Thyroid gland (tissue), 4 donors: ENCODE results near the gene DLGAP1. TPM values are rescaled to one million over a fixed set of nuclear protein-coding genes. Genes with fewer than 3 reads are reported as not detected.

Experiments
- DNase-seq, 2 donors: peaks; one replicate each; pipeline ENCODE4 v3.0.0-alpha.2; 2019
- H3K27ac ChIP-seq, 3 donors: fragments of 200-600 bp; sonication (generic); 1 replicate in 2 of 3; 2 replicates in 1 of 3; pipeline ENCODE4 v1.5.1; 2016 to 2019; ENCODE audit warnings: mild to moderate bottlenecking in 1 of 3, moderate library complexity in 1 of 3
- H3K27me3 ChIP-seq: fragments of 200-600 bp; sonication (generic); one replicate; pipeline ENCODE4 v1.5.1; 2019
- H3K36me3 ChIP-seq, 2 donors: fragments of 200-600 bp; sonication (generic); one replicate each; pipeline ENCODE4 v1.5.1; 2016 to 2019
- H3K4me1 ChIP-seq, 2 donors: fragments of 200-600 bp; sonication (generic); one replicate each; pipeline ENCODE4 v1.5.1; 2017 to 2019
- H3K4me3 ChIP-seq, 3 donors: fragments of 200-600 bp; sonication (generic); replicated peaks in 1 of 3; 1 replicate in 2 of 3; 2 replicates in 1 of 3; pipeline ENCODE4 v1.5.1; 2016; ENCODE audit warnings: mild to moderate bottlenecking in 1 of 3
- H3K9me3 ChIP-seq: fragments of 200-600 bp; sonication (generic); one replicate; pipeline ENCODE4 v1.5.1; 2017
- POLR2A ChIP-seq, 2 donors: fragments of 450-650 bp; IDR thresholded peaks; one replicate each; pipeline ENCODE4 v1.6.1; 2017; ENCODE audit warnings: antibody characterized with exemption in 2 of 2, mild to moderate bottlenecking in 2 of 2, moderate library complexity in 1 of 2
- WGBS, 2 donors: methylation state at CpG; one replicate each; pipeline ENCODE4 v1.1.5; 2017; 5-methylcytosine and 5-hydroxymethylcytosine counted together
- intact Hi-C: fragments of 100-400 bp; cut with DNase I; formaldehyde crosslinking; loops from one replicate; pipeline ENCODE4 v1.15.1; 2023
- total RNA-seq, 4 donors: library from RNA; depleted of rRNA; stranded (reverse); fragments of >200 nt; gene quantifications; one replicate each; pipeline ENCODE4 v1.2.3, GENCODE V29; 2016
- TF ChIP-seq, protein P1 (sequence below), 6 experiments: fragments of 200-600 bp in 3 of 6; fragments of 450-650 bp in 3 of 6; sonication (generic) in 3 of 6; IDR thresholded peaks; one replicate each; pipeline ENCODE4 v1.5.1; 2016 to 2019; ENCODE audit warnings: antibody characterized with exemption in 6 of 6, mild to moderate bottlenecking in 2 of 6, inconsistent platforms in 1 of 6, moderate library complexity in 1 of 6

Gene DLGAP1
- total RNA-seq, 4 donors from 2014 or later = 0.25 to 2.7 (median 0.77) TPM

DNA sequence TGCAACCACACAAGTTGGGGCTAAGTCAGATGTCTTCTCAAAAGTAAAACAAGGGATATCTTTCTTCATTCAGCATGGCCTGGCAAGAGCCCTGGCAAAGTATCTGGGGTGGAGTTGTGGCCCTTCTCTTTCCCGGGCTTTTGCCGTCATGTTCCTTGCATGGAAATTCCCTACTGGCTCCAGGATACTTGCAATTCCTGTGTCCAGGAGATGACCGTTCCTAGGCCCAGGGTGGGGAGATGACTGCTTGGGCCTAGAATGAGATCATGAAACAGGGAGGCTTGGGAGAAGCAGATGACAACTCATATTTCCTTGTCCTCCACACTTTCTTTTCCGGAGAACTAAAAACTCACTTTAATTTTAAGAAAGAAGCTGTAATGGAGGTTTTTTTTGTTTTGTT is 944.2 kb downstream of the DLGAP1 start:
- no peak for DNase-seq
- no peaks in the 10 kb centered on the region for H3K27me3 ChIP-seq
- peaks cover 13 to 30% of the 10 kb centered on the region in 2 donors for H3K4me1 ChIP-seq
- no peaks in the 10 kb centered on the region for H3K36me3 ChIP-seq
- TF ChIP-seq POLR2A (IDR thresholded peaks at IDR 0.05) = no peak
- TF ChIP-seq, protein P1, sequence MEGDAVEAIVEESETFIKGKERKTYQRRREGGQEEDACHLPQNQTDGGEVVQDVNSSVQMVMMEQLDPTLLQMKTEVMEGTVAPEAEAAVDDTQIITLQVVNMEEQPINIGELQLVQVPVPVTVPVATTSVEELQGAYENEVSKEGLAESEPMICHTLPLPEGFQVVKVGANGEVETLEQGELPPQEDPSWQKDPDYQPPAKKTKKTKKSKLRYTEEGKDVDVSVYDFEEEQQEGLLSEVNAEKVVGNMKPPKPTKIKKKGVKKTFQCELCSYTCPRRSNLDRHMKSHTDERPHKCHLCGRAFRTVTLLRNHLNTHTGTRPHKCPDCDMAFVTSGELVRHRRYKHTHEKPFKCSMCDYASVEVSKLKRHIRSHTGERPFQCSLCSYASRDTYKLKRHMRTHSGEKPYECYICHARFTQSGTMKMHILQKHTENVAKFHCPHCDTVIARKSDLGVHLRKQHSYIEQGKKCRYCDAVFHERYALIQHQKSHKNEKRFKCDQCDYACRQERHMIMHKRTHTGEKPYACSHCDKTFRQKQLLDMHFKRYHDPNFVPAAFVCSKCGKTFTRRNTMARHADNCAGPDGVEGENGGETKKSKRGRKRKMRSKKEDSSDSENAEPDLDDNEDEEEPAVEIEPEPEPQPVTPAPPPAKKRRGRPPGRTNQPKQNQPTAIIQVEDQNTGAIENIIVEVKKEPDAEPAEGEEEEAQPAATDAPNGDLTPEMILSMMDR (IDR thresholded peaks at IDR 0.05) = no peak
- 87 to 95% methylated on average over 4 of the region's 4 CpGs for WGBS, 2 donors
- no peaks in the 10 kb centered on the region for H3K9me3 ChIP-seq
- intact Hi-C loops = no loop called here
- no peak overlapping the region for H3K4me3 ChIP-seq
- H3K27ac ChIP-seq = no peak overlapping the region

DNA sequence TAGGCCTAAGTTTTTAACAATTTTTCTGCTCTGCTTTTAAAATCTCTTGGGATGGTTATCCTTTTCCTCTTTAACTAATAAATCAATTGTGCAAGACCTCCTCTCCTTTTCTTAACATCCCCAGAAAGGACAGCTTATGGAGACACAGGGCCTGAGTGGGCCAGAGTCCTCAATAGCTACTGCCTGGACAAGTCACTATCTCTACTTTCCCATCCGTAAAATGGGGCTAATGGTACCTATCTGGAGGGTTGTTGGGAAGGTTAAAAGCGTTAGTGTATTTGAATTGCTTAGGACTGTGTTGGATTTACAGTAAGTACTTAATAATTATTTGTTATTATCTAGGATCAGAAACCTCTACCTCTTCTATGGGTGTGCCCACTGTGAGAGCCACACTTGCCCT is 945.1 kb downstream of the DLGAP1 start:
- 50 to 95% methylated on average over 2 of the region's 2 CpGs for WGBS, 2 donors
- peaks cover 13 to 30% of the 10 kb centered on the region in 2 donors for H3K4me1 ChIP-seq
- intact Hi-C loops = no loop called here

DNA sequence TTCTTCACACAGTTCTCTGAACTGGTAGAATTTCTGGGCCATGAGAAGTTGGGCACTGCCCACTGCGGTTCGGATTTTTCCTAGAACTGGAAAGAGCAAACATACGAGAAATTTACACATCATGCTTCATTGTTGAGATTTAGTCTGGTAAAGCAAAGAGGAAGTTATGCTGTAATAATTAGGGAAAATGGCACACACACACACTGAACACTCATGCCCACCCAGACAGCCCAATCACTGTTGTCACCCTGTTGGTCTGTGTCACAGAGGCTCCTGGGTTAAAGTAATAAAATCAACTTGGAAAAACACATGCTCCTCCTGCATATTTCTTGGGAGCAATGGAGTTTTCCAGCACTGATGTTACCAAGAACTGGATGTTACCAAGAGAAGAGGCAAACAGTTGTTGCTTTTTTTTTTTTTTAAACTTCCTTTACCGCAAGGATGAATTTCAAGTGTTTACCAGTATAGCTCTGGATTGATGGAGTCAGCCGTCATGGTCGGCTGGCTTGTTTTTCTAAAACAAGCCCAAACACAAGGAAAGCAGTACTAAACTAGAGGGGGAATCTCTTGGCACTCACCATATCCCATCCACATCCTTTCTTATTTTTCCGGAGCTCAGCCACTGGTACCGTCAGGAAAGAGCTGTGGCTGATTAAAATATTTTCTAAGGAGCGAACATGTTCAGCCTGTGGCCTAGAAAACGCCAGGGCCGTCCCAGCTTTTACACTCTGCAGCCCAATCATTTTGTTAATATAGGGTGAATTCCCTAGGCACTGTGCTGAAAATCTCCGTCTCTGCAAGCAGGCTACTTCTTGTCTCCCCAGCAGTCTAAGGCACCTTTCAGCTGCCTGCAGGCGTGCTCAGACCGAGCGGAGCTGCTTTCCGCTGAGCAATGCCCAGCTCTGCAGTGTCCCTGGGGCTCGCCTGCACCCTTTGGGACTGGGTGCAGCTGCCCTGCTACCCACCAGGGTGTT is 946.2 kb downstream of the DLGAP1 start:
- H3K27ac ChIP-seq = peak overlapping the region; percentile 36 to 85 (median 78)
- H3K4me3 ChIP-seq = no peak overlapping the region
- peak; percentile 50 to 57 for DNase-seq
- intact Hi-C loops = no loop called here
- no peaks in the 10 kb centered on the region for H3K27me3 ChIP-seq
- H3K4me1 ChIP-seq = peaks cover 13 to 30% of the 10 kb centered on the region in 2 donors
- no peaks in the 10 kb centered on the region for H3K9me3 ChIP-seq
- no peaks in the 10 kb centered on the region for H3K36me3 ChIP-seq
- TF ChIP-seq, protein P1 (IDR thresholded peaks at IDR 0.05) = no peak
- TF ChIP-seq POLR2A (IDR thresholded peaks at IDR 0.05) = peak in 1 of 2 donors; percentile 25
- 30 to 42% methylated on average over 12 to 14 of the region's 17 CpGs for whole genome bisulfite sequencing, 2 donors

More for the DNA sequence above, 945.1 kb downstream of the DLGAP1 start:
- TF ChIP-seq, protein P1 (IDR thresholded peaks at IDR 0.05) = no peak
- no peak for TF ChIP-seq POLR2A (IDR thresholded peaks at IDR 0.05)
- Histone ChIP-seq H3K27me3 (no peaks in the 10 kb centered on the region), H3K36me3 (no peaks in the 10 kb centered on the region), H3K9me3 (no peaks in the 10 kb centered on the region), H3K27ac (peak overlapping the region; percentile 36 to 85 (median 78)), H3K4me3 (no peak overlapping the region)
- DNase-seq = no peak

DNA sequence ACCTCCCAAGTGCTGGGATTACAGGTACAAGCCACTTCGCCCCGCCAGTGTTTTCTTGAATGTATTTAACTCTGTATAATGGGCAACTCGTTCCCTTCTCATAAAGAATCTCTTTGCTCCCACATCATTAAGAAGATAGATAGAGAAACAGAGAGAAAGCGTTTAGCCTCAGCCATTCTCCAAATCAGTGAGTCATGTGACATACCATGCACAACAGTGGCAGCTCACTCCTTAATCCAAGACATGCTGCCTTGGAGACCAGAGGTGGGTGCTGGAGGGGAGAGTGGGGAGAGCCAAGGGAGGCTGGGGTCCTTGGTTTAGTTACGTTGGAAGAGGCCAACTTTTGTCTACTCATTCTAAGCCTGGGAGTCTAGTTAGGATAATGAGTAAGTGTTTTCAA is 950.5 kb downstream of the DLGAP1 start:
- Histone ChIP-seq H3K27me3 (no peaks in the 10 kb centered on the region), H3K4me1 (peaks cover 13 to 17% of the 10 kb centered on the region in 2 donors), H3K36me3 (no peaks in the 10 kb centered on the region), H3K27ac (no peak overlapping the region), H3K4me3 (no peak overlapping the region), H3K9me3 (no peaks in the 10 kb centered on the region)
- WGBS, 2 donors = 91 to 99% methylated on average over 5 of the region's 5 CpGs
- TF ChIP-seq, protein P1 (IDR thresholded peaks at IDR 0.05) = no peak
- no peak for TF ChIP-seq POLR2A (IDR thresholded peaks at IDR 0.05)
- intact Hi-C loops = no loop called here
- no peak for DNase-seq

DNA sequence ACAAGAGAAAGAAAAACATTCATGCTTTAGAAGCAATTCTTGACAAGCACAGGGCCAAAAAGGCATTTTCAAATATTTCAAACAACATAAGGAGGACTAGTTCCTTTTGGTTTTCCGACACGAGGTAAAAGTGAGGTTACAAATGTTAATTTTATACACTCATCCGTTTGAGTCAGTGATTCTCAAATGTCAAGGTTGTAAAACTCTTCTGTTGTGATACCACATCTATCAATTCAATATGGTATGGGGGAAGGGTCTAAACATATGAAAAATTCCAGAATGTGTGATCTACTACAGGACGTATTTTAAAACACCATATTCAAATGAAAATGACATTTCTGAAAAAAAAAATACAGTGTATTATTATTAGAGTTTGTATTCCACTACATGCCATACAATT is 952.5 kb downstream of the DLGAP1 start:
- intact Hi-C loops = no loop called here
- H3K36me3 ChIP-seq = no peaks in the 10 kb centered on the region
- no peak overlapping the region for H3K27ac ChIP-seq
- no peaks in the 10 kb centered on the region for H3K9me3 ChIP-seq
- TF ChIP-seq, protein P1 (IDR thresholded peaks at IDR 0.05) = no peak
- TF ChIP-seq POLR2A (IDR thresholded peaks at IDR 0.05) = no peak
- no peak for DNase-seq
- peaks cover 4 to 10% of the 10 kb centered on the region in 2 donors for H3K4me1 ChIP-seq
- no peak overlapping the region for H3K4me3 ChIP-seq
- no peaks in the 10 kb centered on the region for H3K27me3 ChIP-seq
- 84 to 92% methylated on average over 4 of the region's 4 CpGs for WGBS, 2 donors
